Left lung (tissue), 10 donors: Measurements from ENCODE around the gene TSPOAP1. TPM values are rescaled to one million over a fixed set of nuclear protein-coding genes. Genes with fewer than 3 reads are reported as not detected.

Source experiments
- ATAC-seq: fragments of 200-7000 bp; cut with Tn5 transposase; one replicate; pipeline ENCODE4 v1.9.1; 2020; ENCODE audit warnings: moderate library complexity
- DNase-seq, 4 donors: peaks; one replicate each; pipeline ENCODE4 v3.0.0-alpha.2; 2013 to 2020
- H3K27ac ChIP-seq, 2 donors: fragments of 200-600 bp; sonication (generic) in 1 of 2; one replicate each; pipeline versions ENCODE4 v1.5.0 to v1.8.0; 2020 to 2021
- H3K27me3 ChIP-seq, 2 donors: fragments of 200-600 bp; sonication (generic) in 1 of 2; one replicate each; pipeline versions ENCODE4 v1.5.0 to v1.8.0; 2020 to 2021
- H3K36me3 ChIP-seq, 2 donors: fragments of 200-600 bp; sonication (generic) in 1 of 2; one replicate each; pipeline versions ENCODE4 v1.5.0 to v1.8.0; 2020 to 2021
- H3K4me1 ChIP-seq, 2 donors: fragments of 200-600 bp; one replicate each; pipeline ENCODE4 v1.8.0; 2021
- H3K4me3 ChIP-seq, 2 donors: fragments of 200-600 bp; sonication (generic) in 1 of 2; one replicate each; pipeline versions ENCODE4 v1.5.0 to v1.8.0; 2020 to 2021; ENCODE audit warnings: mild to moderate bottlenecking in 1 of 2
- H3K9me3 ChIP-seq, 2 donors: fragments of 200-600 bp; sonication (generic) in 1 of 2; one replicate each; pipeline versions ENCODE4 v1.5.0 to v1.8.0; 2020 to 2021
- intact Hi-C, 2 donors: fragments of 100-400 bp; cut with DNase I; formaldehyde crosslinking; loops; one replicate each; pipeline versions ENCODE4 v1.11.2 to v1.14.2; 2022
- polyA plus RNA-seq, 6 donors: library from polyadenylated mRNA; unstranded; fragments of 120-200 nt; gene quantifications; one replicate each; pipeline ENCODE4 v1.2.1, GENCODE V29; 2013; ENCODE audit not compliant: insufficient read length in 6 of 6
- total RNA-seq, 2 donors: library from RNA; stranded (reverse); fragmentation: NEBNext Ultra II Directional; extraction: Animal tissue kit (Norgen Biotek cat#: 25700); gene quantifications; one replicate each; pipeline ENCODE4 v1.2.1, GENCODE V29; 2021
- TF ChIP-seq, protein P1 (sequence below), 2 donors: fragments of 200-600 bp; sonication (generic) in 1 of 2; IDR thresholded peaks; one replicate each; pipeline versions ENCODE4 v1.5.0 to v1.8.0; 2021; ENCODE audit warnings: antibody characterized with exemption in 2 of 2
- donor health status: DM: no; HTN: yes; CAD: no.
- donor health status: DM: no; HTN: no; CAD: no.

Gene TSPOAP1
- total and polyA plus RNA-seq, 8 donors, result 7.9 to 65.0 (median 52.7) TPM

GRCh38 chr17:58332778-58333735, 4.5 kb upstream of the TSPOAP1 start:
- Histone ChIP-seq H3K9me3 (no peaks in the 10 kb centered on the region), H3K4me3 (peak overlapping the region; percentile 12 to 86), H3K27me3 (peaks cover 0 to 23% of the 10 kb centered on the region in 2 donors), H3K36me3 (peaks cover 0 to 9% of the 10 kb centered on the region in 2 donors), H3K4me1 (peaks cover 15 to 57% of the 10 kb centered on the region in 2 donors), H3K27ac (peak overlapping the region; percentile 67 to 100)
- ATAC-seq, result no peak
- TF ChIP-seq, protein P1, sequence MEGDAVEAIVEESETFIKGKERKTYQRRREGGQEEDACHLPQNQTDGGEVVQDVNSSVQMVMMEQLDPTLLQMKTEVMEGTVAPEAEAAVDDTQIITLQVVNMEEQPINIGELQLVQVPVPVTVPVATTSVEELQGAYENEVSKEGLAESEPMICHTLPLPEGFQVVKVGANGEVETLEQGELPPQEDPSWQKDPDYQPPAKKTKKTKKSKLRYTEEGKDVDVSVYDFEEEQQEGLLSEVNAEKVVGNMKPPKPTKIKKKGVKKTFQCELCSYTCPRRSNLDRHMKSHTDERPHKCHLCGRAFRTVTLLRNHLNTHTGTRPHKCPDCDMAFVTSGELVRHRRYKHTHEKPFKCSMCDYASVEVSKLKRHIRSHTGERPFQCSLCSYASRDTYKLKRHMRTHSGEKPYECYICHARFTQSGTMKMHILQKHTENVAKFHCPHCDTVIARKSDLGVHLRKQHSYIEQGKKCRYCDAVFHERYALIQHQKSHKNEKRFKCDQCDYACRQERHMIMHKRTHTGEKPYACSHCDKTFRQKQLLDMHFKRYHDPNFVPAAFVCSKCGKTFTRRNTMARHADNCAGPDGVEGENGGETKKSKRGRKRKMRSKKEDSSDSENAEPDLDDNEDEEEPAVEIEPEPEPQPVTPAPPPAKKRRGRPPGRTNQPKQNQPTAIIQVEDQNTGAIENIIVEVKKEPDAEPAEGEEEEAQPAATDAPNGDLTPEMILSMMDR (IDR thresholded peaks at IDR 0.05), result no peak
- DNase-seq, result no peak
- intact Hi-C loops, result no loop called here

DNA sequence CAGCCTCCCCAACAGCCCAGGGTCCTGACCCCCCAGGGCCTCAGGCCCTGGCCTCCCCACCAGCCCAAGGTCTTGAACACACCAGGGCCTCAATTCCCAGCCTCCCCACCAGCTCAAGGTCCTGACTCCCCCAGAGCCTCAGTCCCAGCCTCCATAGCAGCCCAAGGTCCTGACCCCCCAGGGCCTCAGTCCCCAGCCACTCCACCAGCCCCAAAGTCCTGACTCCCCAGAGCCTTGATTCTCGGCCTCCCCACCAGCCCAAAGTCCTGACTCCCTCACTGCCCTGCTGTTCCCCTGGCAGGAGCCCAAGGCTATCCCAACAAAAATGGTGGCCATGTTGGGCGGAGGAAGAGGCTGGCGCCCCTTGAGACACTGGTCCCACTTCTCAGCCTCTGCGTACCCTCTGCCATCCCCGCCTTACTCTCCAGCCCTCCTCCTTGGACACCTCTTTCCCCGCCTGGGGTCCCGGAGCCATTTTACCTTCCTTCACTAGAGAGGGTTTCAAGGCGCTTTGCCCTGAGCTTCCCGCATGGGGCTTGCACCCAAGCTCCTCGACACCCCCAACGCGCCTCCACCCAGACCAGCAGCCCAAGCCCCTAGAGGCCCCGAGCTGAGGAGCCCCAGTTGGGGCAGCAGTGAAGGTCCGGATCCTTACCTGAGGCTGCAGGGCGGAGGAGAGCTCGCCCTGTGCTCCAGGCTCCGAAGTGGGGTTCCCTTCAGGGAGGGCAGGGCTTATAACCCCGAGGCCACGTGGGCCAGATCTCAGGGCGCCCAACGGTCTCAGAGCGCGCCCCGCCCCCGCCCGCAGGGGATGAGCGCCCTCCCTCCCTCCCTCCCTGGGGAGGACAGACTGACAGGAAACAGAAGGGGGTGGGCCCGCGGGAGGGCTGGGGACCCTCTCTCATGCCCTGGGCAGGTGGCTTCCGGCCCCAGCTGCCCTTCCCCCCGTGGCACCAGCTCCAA, 3.5 kb upstream of the TSPOAP1 start:
- Histone ChIP-seq H3K36me3 (peaks cover 0 to 9% of the 10 kb centered on the region in 2 donors), H3K9me3 (no peaks in the 10 kb centered on the region), H3K4me1 (peaks cover 9 to 57% of the 10 kb centered on the region in 2 donors), H3K4me3 (peak overlapping the region; percentile 12 to 86), H3K27me3 (peaks cover 0 to 21% of the 10 kb centered on the region in 2 donors), H3K27ac (peak overlapping the region; percentile 87 to 100)
- DNase-seq (peak in 2 of 4 donors; percentile 90 to 96), ATAC-seq (peak; percentile 60)
- TF ChIP-seq, protein P1 (IDR thresholded peaks at IDR 0.05), result no peak
- intact Hi-C loops, result no loop called here

- Histone ChIP-seq H3K4me1 (peaks cover 2 to 55% of the 10 kb centered on the region in 2 donors), H3K27me3 (peaks cover 0 to 21% of the 10 kb centered on the region in 2 donors), H3K4me3 (peak overlapping the region; percentile 26 to 86), H3K9me3 (no peaks in the 10 kb centered on the region), H3K27ac (peak overlapping the region; percentile 87 to 100), H3K36me3 (peaks cover 0 to 9% of the 10 kb centered on the region in 2 donors)
- ATAC-seq, result peak; percentile 38
- peak in 2 of 4 donors; percentile 77 to 89 for DNase-seq
- intact Hi-C loops, result no loop called here
- TF ChIP-seq, protein P1 (IDR thresholded peaks at IDR 0.05), result no peak
These were observed 2.6 kb upstream of the TSPOAP1 start for GRCh38 chr17:58330997-58331814.

GRCh38 chr17:58330538-58330996, 2.0 kb upstream of the TSPOAP1 start:
- ATAC-seq, result no peak
- TF ChIP-seq, protein P1 (IDR thresholded peaks at IDR 0.05), result no peak
- peaks cover 0 to 9% of the 10 kb centered on the region in 2 donors for H3K36me3 ChIP-seq
- peaks cover 0 to 26% of the 10 kb centered on the region in 2 donors for H3K27me3 ChIP-seq
- peak overlapping the region; percentile 87 to 100 for H3K27ac ChIP-seq
- DNase-seq, result peak in 1 of 4 donors; percentile 72
- intact Hi-C loops, result no loop called here
- no peaks in the 10 kb centered on the region for H3K9me3 ChIP-seq
- H3K4me3 ChIP-seq, result peak overlapping the region; percentile 26 to 86
- H3K4me1 ChIP-seq, result peaks cover 0 to 55% of the 10 kb centered on the region in 2 donors
